ENCODE measurements around the gene WDR90.
A peak's percentile ranks its signal among the peaks of the same experiment; 100 is the strongest.

Gene WDR90

DNA sequence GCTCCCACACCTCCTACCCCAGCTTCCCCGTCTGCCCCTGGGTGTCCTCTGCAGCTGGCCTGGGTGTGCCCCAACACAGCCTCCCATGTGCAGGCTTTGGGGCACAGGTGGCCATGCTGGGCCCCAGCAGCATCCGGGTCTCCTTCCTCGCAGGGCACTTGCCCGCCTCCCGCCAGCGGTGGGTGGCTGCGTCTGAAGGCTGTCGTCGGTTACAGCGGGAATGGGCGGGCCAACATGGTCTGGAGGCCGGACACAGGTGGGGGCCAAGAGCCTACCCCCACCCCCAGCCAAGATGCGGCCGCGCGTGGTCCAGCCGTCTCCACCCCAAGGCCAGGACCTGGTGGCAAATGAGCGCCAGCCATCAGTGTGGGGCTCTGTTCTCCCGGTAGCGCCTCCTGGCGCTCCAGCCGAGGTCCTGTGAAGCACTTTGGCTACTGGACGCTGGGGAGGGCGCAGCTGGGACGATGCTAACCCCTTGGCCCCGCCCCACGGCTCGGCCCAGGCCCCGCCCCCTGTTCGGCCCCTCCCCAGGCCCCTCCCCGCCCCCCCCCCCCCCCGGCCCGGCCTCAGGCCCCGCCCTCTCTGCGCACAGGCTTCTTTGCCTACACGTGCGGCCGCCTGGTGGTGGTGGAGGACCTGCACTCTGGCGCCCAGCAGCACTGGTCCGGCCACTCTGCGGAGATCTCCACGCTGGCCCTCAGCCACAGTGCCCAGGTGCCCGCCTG lies 11.5 kb downstream of the WDR90 start:
- no peak for DNase-seq (ENCODE audit: low spot score)

DNA sequence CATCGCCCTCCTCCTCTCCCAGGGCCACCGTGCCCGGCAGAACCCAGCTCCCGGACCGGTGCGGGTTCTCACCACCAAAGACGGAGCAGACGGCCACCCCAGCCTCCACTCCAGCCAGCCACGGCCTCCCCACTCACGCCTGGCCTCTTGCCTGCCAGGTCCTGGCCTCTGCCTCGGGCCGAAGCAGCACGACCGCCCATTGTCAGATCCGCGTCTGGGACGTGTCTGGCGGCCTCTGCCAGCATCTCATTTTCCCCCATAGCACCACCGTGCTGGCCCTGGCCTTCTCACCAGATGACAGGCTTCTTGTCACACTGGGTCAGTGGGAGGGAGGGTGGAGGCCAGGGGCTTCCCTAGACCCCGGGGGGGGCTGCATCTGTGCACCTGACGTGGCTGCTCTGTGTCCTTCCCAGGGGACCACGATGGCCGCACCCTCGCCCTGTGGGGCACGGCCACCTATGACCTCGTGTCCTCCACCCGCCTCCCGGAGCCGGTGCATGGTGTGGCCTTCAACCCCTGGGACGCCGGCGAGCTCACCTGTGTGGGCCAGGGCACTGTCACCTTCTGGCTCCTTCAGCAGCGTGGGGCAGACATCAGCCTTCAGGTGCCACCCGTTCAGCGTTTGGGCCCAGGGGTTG lies 12.1 kb downstream of the WDR90 start:
- no peak for DNase-seq (ENCODE audit: low spot score)

DNA sequence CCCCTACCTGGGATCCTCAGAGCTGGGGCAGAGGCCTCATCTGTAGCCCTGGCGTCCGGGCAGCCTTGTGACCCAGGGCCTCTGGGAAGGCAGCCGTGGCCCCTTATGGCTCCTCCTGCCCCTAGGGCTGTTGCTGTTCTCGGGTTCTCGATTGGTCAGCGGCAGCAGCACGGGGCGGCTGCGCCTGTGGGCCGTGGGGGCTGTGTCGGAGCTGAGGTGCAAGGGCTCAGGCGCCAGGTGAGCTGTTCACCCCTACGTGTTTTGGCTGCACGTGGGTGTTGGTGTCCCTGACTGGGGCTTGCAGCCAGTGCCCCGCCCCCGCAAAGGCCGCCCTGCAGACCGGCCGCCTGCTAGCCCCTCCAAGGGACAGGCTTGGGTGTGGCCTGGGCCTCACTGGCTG lies 12.9 kb downstream of the WDR90 start:
- DNase-seq (ENCODE audit: low spot score): no peak

DNA sequence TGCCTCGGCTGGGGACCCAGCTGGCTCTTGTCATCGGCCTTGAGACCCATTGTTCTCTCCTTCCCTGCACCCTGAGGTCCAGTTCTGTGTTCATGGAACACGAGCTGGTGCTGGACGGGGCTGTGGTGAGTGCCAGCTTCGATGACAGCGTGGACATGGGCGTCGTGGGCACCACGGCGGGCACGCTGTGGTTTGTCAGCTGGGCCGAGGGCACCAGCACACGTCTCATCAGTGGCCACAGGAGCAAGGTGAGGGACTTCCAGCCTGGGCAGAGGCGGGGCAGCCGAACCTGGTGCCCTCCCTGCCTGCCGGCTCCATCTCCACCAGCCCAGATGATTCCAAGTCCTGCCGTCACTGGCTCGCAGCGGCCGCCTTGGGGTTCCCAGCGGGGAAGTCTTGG lies 13.4 kb downstream of the WDR90 start:
- no peak for DNase-seq (ENCODE audit: low spot score)

DNA sequence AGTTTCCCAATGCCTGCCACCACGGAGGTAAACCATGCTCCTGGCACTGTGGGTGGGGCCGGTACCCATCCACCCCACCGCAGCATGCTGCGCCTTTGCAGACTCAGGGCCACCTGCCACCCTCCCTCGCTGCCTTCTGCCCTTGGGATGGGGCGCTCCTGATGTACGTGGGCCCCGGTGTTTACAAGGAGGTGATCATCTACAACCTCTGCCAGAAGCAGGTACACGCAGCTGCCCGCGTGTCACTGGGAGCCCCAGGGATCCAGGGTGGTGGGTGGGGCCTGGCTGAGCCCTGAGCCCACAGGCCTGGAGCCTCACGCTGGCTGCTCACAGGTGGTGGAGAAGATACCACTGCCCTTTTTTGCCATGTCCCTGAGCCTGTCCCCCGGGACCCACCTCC lies 17.4 kb downstream of the WDR90 start:
- DNase-seq (ENCODE audit: low spot score): no peak

DNA sequence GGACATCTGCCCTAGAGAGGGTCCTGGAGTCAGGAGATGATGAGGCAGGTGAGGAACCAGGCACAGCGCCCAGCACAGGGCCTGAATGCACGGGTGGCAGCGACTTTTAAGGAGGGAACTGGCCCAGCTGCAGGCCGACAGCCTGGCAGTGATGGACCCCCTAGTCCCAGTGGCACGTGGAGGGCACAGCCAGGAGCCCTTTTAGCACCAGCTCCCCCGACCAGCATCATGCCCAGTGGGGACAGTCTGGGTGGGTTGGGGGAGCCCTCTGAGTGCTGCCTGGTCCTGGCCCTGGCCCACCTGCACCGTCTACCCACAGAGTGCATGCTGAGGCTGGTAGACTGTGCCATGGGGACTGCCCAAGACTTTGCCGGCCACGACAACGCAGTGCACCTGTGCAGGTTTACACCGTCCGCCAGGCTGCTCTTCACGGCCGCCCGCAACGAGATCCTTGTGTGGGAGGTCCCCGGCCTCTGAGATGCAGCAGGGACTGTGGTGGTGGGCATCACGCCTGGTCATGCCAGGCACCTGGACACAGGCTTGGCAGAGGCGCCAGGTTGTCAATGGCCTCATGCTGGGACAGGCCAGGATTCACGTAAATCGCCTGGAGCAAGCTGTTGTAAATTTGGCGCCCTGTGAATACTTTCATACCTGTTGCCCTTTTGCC lies 18.1 kb downstream of the WDR90 start:
- DNase-seq (ENCODE audit: low spot score): no peak

DNA sequence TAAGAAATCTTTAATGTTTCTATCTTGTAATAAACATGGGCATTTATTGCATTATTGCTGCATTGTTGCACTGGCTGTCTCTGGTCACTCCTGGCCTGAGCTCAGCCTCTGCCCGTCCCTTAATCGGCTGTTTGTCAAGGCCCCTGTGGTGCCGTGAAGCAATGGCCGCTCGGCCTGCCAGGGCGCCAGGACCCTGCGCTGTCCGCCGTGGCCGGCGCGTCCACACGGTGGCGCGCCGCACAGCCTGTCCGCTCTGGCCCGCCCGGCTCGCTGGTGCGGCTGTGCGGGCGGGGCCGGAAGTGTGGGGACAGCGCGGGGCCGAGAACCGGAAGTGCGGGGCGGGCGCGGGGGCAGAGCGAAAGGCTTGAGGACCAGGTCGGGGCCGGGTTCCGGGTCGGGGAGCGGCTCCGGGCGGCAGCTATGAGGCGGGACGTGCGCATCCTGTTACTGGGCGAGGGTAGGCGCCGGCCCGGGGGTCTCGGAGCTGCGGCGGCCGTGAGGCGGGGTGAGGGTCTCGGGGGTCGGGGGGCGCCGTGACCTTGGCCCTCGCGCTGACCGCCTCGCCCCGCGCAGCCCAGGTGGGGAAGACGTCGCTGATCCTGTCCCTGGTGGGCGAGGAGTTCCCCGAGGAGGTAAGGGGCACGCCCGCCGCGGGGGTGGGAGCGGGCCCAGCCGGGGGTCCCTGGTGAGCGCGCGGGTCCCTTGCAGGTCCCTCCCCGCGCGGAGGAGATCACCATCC lies 18.8 kb downstream of the WDR90 start, which contains the start of gene RHOT2:
Gene RHOT2, plus strand, starts transcription at position 353 of the 739 bp plus-strand sequence. Its CDS starts 68 bp downstream, at position 421.
- DNase-seq (ENCODE audit: low spot score): peak; percentile 83

DNA sequence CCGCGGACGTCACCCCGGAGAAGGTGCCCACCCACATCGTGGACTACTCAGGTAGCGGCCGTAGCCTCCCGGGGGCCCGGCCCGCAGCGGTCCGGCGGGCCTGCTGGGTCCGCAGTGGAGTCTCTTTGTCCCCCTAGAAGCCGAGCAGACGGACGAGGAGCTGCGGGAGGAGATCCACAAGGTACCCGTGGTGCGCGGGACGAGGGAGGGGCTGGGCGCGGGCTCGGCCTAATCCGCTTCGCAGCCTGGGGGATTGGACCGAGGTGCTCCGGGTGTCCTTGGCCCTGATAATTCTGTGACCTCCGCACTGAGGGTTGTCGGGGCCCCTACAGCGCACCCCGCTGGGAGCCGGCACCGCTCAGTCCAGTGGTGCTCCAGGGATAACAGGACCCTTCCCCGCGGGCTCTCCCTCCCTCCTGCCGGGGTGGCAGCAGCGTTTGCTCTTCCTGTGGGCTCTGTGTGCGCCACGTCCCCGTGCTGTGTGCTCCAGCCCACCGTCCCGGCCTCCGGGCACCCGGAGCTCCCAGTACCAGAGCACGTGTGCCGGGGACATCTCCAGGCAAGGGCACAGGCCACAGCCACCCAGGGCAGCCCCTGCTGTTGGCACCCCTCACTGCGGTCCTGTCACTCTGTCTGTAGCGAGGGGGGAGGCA lies 19.5 kb downstream of the WDR90 start:
- DNase-seq (ENCODE audit: low spot score): no peak

DNA sequence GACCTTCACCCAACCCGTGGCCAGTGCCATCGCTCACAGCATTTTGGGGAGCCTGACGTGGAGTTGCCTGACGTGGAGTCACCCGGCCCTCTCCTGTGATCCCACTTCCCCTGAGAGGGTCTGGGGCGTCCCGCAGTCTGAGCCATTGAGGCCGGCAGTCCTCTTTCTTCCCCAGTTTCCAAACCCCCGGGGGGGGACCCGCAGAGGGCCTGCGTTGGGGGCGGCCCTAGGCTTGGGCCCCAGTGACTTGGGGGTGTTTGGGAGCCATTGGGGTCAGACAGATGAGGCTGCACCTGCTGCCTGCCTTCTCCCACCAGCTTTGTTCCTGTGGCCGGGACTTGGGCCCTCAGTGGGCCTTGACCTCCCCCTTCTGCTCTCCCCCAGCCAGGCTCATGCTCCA lies 20.5 kb downstream of the WDR90 start:
- no peak for DNase-seq (ENCODE audit: low spot score)

DNA sequence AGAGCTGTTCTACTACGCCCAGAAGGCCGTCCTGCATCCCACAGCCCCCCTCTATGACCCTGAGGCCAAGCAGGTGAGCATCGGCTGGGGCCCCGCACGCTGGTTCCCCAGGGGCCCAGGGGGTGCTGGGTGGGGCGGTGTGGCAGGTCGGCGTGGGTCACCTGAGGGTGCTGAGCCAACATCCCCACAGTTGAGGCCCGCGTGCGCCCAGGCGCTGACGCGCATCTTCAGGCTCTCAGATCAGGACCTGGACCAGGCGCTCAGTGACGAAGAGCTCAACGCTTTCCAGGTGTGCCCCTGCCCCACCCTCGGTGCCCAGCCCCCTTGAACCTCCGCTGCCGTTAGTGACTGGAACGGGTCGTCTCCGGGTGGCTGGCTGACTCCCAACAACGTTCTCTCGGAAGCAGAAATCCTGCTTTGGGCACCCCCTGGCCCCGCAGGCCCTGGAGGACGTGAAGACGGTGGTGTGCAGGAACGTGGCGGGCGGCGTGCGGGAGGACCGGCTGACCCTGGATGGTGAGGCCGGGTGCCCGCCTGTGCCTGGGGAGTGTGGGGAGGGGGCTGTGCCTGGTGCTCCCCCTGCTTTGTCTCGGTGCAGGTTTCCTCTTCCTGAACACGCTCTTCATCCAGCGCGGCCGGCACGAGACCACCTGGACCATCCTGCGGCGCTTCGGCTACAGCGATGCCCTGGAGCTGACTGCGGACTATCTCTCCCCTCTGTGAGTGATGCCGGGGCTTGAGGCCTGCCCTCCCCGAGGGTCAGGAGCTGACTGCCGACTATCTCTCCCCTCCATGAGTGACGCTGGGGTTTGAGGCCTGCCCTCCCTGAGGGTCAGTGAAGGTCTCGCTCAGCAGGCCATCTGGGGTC lies 21.6 kb downstream of the WDR90 start:
- DNase-seq (ENCODE audit: low spot score): no peak

DNA sequence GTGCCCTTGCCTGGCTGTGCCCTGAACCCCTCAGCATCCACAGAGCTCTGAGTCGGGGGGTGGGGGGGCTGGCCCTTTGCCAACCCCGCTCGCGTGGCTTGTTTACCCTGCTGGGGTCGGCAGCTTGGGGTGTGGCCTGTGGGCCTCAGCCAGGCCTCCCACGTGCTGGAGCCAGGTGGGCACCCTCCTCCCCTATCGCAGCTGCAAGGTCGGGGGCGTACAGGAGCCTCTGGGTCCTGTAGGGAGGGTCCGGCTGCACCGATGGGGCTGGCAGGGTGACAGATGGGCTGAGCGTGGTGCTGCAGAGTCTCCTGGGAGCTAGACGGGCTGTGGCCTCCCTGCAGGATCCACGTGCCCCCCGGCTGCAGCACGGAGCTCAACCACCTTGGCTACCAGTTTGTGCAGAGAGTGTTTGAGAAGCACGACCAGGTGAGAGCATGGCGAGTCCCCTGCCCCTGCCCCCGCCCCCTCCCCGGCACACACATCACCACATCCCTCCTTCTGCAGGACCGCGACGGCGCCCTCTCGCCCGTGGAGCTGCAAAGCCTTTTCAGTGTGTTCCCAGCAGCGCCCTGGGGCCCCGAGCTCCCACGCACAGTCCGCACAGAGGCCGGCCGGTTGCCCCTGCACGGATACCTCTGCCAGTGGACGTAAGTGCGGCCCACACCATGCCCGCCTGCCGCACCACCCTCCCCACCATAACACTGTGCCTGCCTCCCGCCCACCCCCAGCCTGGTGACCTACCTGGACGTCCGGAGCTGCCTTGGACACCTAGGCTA lies 22.4 kb downstream of the WDR90 start:
- no peak for DNase-seq (ENCODE audit: low spot score)

DNA sequence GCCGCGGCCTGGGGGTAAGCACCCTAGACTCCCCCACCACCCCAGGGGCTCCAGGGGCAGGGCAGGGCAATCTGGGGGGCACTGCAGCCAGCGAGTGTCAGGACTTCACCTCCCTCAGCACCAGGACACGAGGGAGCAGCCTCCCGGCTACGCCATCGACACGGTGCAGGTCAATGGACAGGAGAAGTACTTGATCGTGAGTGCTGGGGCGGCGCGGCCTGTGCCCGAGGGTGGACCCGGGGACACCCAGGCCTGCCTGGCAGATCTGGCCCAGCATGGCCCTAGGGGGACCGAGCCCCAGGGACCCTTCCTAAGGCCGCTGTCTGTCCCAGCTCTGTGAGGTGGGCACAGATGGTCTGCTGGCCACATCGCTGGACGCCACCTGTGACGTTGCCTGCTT lies 23.2 kb downstream of the WDR90 start:
- no peak for DNase-seq (ENCODE audit: low spot score)

DNA sequence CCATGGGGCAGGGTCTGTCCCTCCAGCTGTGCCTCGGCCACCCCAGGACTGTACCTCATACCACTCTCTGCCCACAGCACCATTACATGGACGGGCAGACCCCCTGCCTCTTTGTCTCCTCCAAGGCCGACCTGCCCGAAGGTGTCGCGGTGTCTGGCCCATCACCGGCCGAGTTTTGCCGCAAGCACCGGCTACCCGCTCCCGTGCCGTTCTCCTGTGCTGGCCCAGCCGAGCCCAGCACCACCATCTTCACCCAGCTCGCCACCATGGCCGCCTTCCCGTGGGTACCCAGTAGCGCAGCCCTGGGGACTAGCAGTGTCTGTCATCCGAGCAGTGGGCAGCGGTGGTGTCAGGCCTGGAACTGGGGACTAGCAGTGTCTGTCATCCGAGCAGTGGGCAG lies 23.7 kb downstream of the WDR90 start:
- DNase-seq (ENCODE audit: low spot score): no peak

DNA sequence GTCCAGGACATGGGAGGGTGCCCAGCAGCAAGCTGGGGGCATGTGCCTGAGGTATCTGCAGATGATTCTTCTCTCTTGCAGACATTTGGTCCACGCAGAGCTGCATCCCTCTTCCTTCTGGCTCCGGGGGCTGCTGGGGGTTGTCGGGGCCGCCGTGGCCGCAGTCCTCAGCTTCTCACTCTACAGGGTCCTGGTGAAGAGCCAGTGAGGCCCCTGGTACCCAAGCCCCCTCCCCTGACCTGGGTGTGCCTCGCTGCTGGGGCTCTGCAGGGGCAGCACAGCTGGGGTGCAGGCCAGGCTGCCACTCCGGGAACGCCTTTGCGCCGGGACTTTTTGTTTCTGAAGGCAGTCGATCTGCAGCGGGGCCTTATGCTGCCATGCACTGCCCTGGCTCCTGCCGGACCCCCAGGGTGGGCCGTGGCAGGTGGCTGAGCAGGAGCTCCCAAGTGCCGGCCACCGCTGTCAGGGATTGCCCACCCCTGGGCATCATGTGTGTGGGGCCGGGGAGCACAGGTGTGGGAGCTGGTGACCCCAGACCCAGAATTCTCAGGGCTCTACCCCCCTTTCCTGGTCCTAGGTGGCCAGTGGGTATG lies 24.3 kb downstream of the WDR90 start:
- DNase-seq (ENCODE audit: low spot score): no peak

DNA sequence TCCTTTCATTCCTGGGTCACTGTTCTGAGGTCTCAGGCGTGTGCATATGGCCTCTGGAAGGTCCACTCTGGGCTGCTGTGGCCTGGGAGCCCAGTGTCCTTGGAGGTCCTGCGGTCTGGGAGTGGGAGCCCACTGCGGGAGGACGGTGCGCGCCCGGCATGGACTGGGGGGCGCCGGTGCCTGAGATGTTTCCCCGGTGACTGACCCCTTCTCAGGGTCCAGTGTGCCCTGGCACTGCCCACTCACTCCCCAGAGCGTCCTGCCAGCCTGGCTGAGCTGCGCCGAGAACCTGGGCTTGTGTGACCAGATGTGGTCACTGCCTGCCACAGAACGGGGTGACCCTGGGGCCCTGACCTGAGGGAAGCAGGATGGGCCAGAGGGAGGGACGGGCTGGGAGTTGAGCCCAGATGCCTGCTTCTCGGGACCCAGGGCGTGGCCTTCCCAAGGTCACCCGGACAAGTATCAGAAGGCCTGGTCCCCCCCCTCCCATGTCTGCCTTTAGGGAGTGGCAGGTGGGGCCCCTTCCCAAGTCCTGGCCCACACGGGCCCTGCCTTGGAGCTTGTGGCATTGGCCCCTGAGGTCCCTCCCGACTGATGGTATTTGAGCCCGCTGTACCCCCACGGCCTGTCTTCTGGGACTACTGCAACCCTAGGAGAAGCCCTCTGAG lies 25.2 kb downstream of the WDR90 start:
- no peak for DNase-seq (ENCODE audit: low spot score)

DNA sequence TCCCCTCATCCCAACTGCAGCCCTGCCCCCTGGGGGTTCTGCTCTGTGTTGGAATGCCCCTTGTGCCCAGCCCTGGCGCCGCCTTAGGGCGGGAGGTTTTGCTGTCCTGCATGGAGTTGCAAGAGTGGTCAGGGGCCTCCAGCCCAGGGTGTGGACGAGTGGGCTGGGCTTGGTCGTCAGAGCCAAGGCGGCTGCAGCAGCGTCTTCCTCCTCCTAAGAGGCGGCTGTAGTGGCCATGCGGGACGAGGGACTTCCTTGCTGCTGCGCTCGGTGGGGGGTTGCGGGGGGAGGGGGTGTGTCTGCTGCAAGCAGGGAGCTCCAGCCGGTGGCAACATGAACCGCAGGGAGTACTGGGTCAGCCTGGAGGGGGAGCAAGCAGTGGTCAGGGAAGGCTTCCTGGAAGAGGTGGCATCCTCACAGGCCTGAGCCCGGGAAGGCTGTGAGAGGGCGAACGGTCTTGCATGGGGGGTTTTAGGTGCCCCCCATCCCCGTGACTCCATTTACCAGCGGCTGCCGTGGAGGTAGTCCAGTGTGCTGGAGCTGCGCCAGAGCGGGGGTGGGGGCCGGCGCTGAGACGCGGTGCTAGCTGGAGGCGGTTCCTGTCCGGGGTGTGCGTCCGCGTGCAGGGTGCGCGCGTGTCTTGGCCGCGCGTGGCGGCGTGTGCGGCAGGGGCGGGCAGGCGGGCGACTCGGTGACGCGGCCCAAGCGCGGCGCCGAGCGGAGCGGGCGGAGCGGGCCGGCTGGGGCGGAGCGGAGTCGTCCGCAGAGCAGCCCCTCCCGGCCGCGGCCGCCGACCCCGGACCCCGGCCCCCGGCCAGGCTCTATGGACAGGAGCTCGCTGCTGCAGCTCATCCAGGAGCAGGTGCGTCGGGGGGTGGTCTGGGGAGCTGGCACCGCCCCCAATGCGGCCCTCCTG lies 26.1 kb downstream of the WDR90 start, which contains the start of gene RHBDL1:
Gene RHBDL1, plus strand, starts transcription at position 704 of the 916 bp plus-strand sequence. Its CDS starts 120 bp downstream, at position 824.
- peak; percentile 48 for DNase-seq (ENCODE audit: low spot score)

DNA sequence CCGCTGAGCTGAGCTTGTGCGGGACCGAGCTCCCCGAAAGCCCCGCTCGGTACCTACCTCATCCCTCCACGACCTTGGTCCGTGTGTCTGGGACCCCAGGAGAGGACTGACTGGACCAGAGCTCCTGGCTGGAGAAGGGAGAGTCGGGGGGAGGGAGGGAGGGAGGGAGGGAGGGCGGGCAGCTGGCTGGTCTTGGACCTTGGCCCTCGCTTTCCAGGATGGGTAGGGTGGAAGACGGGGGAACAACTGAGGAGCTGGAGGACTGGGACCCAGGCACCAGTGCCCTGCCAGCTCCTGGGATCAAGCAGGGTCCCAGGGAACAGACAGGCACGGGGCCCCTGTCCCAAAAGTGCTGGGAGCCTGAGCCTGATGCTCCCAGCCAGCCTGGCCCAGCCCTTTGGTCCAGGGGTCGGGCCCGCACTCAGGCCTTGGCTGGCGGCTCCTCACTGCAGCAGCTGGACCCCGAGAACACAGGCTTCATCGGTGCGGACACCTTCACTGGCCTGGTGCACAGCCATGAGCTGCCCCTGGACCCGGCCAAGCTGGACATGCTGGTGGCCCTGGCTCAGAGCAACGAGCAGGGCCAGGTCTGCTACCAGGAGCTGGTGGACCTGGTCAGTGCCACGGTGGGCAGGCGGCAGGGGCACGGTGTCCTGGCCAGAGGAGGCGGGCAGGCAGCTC lies 26.9 kb downstream of the WDR90 start:
- DNase-seq (ENCODE audit: low spot score): peak; percentile 59

DNA sequence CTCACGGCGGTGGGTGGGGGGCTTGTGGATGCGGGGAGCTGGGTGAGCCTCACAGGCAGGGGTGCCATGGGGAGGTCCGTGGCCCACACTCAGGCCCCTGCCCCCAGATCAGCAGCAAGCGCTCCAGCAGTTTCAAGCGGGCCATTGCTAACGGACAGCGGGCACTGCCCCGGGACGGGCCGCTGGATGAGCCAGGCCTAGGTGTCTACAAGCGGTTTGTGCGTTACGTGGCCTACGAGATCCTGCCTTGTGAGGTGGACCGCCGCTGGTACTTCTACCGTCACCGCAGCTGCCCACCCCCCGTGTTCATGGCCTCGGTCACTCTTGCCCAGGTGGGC lies 27.4 kb downstream of the WDR90 start:
- DNase-seq (ENCODE audit: low spot score): no peak

Measured in HuH-7.5 (cell line).